ENCODE measurements around the gene C14orf119. TPM values are rescaled to one million over a fixed set of nuclear protein-coding genes. Genes with fewer than 3 reads are reported as not detected.

C14orf119 gene
- total and polyA plus RNA-seq, 2 donors from 2014 or later = 42.8 to 56.6 TPM

- Histone ChIP-seq H3K36me3 (ENCODE audit: control insufficient read depth in 2 of 3, insufficient read depth in 3 of 3, low read length in 3 of 3) (peaks cover 16 to 55% (median 36%) of the 10 kb centered on the region in 3 donors), H3K9ac (ENCODE audit: low read length in 3 of 3) (no peak overlapping the region), H3K27ac (ENCODE audit: low read depth in 2 of 2, low read length in 2 of 2) (no peak overlapping the region), H3K27me3 (ENCODE audit: control insufficient read depth, insufficient read depth, low read length) (no peaks in the 10 kb centered on the region), H3K9me3 (ENCODE audit: control insufficient read depth in 2 of 3, insufficient read depth in 1 of 3, low read length in 3 of 3) (no peaks in the 10 kb centered on the region), H3K4me3 (ENCODE audit: low read length in 3 of 3) (no peak overlapping the region), H3K4me1 (ENCODE audit: control insufficient read depth in 2 of 3, insufficient read depth in 2 of 3, low read depth in 1 of 3, low read length in 3 of 3) (no peaks in the 10 kb centered on the region)
- intact Hi-C loops (cut with DNase I) = no loop called here
- TF ChIP-seq CTCF (IDR thresholded peaks at IDR 0.05; ENCODE audit: borderline replicate concordance, extremely low read depth, insufficient read depth) = no peak
- DNase-seq = no peak
- no peak for FAIRE-seq
Observed at GRCh38 chr14:23085458-23085857, 9.8 kb upstream of the C14orf119 start.

GRCh38 chr14:23086565-23086964 lies 8.7 kb upstream of the C14orf119 start:
- Histone ChIP-seq H3K4me1 (ENCODE audit: control insufficient read depth in 2 of 3, insufficient read depth in 2 of 3, low read depth in 1 of 3, low read length in 3 of 3) (no peaks in the 10 kb centered on the region), H3K36me3 (ENCODE audit: control insufficient read depth in 2 of 3, insufficient read depth in 3 of 3, low read length in 3 of 3) (peaks cover 14 to 46% (median 33%) of the 10 kb centered on the region in 3 donors), H3K27me3 (ENCODE audit: control insufficient read depth, insufficient read depth, low read length) (no peaks in the 10 kb centered on the region), H3K9ac (ENCODE audit: low read length in 3 of 3) (no peak overlapping the region), H3K9me3 (ENCODE audit: control insufficient read depth in 2 of 3, insufficient read depth in 1 of 3, low read length in 3 of 3) (no peaks in the 10 kb centered on the region), H3K27ac (ENCODE audit: low read depth in 2 of 2, low read length in 2 of 2) (no peak overlapping the region), H3K4me3 (ENCODE audit: low read length in 3 of 3) (no peak overlapping the region)
- DNase-seq (no peak), FAIRE-seq (no peak)
- no peak for TF ChIP-seq CTCF (IDR thresholded peaks at IDR 0.05; ENCODE audit: borderline replicate concordance, extremely low read depth, insufficient read depth)
- intact Hi-C loops (cut with DNase I) = no loop called here

DNA sequence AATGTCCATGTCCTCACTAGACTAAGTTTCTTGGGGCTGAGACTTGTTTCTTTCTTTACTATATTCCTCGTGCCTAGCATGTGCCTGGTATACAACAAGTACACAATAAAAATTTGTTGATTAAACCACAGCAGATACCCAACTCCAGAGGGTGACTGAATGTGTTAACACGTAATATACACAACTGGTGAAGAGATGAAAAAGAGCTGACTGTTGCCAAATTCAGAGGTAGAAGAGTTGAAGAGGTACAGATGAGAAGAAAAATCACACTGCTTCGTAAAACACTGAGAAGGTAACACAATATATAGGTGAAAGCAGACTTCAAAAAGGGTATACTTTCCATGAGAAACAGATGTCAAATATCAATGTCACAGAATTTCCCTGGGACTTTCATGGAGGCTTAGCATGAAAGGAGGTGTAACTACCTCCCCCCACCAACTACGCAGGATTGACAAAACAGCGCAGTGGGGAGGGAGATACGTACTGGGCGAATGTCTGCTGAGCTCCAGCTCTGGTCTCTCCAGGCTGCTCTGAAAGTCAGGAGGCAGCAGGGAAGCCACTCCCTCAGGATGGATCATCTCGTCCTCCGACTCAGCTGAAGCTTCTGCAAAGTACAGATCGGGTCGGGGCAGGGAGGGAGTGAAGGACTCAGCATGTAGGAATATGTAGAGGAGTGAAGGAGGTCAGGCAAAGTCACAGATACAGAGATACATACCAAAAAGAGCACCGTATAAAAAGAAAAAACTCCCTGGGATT lies 5.6 kb upstream of the C14orf119 start:
- peaks cover 13 to 41% (median 33%) of the 10 kb centered on the region in 3 donors for H3K36me3 ChIP-seq (ENCODE audit: control insufficient read depth in 2 of 3, insufficient read depth in 3 of 3, low read length in 3 of 3)
- H3K4me3 ChIP-seq (ENCODE audit: low read length in 3 of 3) = no peak overlapping the region
- intact Hi-C loops (cut with DNase I) = no loop called here
- no peak for TF ChIP-seq CTCF (IDR thresholded peaks at IDR 0.05; ENCODE audit: borderline replicate concordance, extremely low read depth, insufficient read depth)
- H3K27me3 ChIP-seq (ENCODE audit: control insufficient read depth, insufficient read depth, low read length) = no peaks in the 10 kb centered on the region
- H3K9ac ChIP-seq (ENCODE audit: low read length in 3 of 3) = no peak overlapping the region
- FAIRE-seq (no peak), DNase-seq (no peak)
- no peak overlapping the region for H3K27ac ChIP-seq (ENCODE audit: low read depth in 2 of 2, low read length in 2 of 2)
- no peaks in the 10 kb centered on the region for H3K9me3 ChIP-seq (ENCODE audit: control insufficient read depth in 2 of 3, insufficient read depth in 1 of 3, low read length in 3 of 3)
- peaks cover 0 to 7% (median 0%) of the 10 kb centered on the region in 3 donors for H3K4me1 ChIP-seq (ENCODE audit: control insufficient read depth in 2 of 3, insufficient read depth in 2 of 3, low read depth in 1 of 3, low read length in 3 of 3)

Data from kidney (tissue), 14 donors.